HCEC 1CT (cell line): ENCODE measurements around the gene ZFPL1.

ENCODE experiments used
- DNase-seq: peaks from one replicate; pipeline ENCODE4 v3.0.0-alpha.2; 2017

ZFPL1 gene

DNA sequence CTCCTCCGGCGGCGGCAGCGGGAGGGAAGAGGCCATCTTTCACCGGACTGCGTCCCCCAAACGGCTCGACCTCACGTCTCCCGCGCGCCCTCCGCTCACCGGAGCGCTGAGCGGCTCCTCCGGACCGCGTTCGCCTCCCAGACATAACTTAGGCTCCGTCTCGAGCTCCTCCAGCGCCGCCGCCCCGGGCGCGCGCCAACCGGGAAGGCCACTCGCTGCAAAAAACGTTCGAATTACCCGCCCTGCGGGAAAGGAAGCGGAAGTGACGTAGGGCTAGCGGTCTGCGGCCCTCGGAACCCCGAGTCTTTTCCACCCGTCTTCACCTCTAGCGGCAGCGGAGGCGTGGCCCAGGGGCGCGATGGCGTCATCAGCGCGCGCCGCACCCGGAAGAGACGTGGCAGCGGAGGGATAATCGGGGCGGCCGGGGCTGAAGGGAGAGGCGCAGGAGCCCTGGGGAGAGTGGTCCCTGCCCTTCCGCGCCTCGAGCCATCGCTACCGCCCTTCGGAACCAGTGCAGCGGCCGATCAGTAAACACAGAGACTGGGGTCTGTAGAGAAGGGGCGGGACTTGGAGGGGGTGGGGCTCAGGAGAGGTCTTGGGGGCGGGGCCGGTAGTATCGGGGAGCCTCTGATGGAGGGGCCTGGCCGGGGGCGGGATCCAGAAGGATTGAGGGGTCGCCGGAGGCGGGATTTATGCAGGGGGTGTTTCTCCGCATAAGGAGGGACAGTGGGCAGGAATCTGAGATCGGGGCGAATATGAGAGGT, at the start of gene ZFPL1, which contains the start of gene CDCA5:
TSS of gene ZFPL1 (plus strand) at position 389 of the 764 bp plus-strand sequence. CDS start 477 bp downstream, outside the sequence.
TSS of gene CDCA5 (minus strand) at position 207 of the 764 bp plus-strand sequence. CDS start at position 145, 62 bp downstream.
- peak; percentile 95 for DNase-seq

GRCh38 chr11:65034423-65034822, 49.6 kb upstream of the ZFPL1 start:
- no peak for DNase-seq

DNA sequence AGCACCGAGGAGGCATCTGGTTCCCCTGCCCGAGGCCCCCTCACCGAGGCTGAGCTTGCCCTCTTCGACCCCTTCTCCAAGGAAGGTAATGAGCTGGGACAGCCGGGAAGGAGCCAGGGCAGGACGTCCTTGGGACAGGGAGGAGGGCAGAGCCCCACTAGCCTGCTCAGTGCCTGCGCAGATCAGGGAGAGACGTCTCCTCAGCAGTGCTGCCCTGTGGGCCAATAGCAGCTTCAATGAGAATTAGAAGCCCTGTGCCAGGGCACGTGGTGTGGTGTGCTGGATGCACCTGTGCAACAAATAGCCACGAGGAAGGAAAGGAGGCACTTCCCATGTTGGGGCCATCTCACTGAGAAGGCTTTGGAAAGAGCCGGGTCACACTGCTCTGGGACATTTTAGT, 48.4 kb upstream of the ZFPL1 start:
- no peak for DNase-seq

DNA sequence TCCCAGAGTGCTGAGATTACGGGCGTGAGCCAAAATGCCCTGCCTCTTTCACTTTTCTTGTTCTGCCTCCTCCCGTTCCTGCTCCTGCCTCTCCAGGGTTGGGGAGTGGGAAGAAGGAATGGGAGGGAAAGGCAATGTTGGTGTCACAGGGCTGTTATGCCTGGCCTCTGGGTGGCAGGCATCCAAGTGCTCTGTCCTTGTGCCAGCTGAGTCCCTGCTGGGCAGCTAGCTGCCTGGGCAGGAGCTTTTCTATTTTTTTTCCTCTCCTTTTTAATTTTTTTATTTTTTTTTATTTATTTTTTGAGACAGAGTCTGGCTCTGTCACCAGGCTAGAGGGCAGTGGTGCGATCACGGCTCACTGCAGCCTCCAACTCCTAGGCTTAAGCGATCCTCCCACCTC, 47.1 kb upstream of the ZFPL1 start:
- DNase-seq: no peak

GRCh38 chr11:65040520-65040846, 43.5 kb upstream of the ZFPL1 start:
- no peak for DNase-seq

DNA sequence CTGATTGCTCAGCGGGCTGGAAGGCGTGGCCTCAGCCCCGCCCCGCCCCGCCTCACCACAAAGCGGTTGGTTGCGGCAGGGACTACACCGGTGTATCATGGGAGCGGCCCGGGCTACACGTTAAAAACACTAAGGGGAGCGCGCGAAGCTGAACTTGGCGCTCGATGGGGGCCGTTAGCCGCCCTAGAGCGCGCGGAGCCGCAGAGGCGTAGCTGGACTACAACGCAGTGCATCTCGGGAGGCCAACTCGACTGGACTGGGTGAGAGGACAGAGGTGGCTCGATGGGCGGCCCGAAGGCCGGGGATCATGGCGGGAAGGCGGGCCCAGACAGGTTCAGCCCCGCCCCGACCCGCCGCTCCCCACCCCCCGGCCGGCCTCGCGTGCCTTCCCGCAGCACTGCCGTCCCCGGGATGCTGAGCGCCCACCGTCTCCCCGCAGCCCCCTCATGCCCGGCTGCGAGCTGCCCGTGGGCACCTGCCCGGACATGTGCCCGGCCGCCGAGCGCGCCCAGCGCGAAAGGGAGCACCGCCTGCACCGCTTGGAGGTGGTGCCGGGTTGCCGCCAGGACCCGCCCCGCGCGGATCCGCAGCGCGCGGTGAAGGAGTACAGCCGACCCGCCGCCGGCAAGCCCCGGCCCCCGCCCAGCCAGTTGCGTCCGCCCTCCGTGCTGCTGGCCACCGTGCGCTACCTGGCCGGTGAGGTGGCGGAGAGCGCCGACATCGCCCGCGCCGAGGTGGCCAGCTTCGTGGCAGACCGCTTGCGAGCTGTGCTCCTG, 43.0 kb upstream of the ZFPL1 start, which contains the start of gene SAC3D1:
TSS of gene SAC3D1 (plus strand) at position 364 of the 776 bp plus-strand sequence. CDS start at position 447, 83 bp downstream.
- DNase-seq: peak; percentile 96

DNA sequence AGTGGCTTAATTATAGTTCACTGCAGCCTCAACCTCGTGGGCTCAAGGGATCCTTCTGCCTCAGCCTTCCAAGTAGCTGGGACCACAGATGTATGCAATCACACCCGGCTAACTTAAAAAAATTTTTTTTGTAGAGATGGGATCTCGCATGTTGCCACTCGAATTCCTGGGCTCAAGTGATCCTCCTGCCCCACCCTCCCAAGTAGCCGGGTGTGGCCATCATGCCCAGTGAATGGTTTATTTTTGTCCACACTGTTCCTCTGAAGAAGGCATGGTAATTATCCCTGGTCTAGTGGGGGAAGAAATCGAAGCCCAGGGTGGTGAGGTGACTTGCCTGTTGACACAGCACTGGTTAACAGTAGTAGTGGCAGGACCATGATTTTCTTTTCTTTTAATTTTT, 41.1 kb upstream of the ZFPL1 start:
- DNase-seq: no peak

DNA sequence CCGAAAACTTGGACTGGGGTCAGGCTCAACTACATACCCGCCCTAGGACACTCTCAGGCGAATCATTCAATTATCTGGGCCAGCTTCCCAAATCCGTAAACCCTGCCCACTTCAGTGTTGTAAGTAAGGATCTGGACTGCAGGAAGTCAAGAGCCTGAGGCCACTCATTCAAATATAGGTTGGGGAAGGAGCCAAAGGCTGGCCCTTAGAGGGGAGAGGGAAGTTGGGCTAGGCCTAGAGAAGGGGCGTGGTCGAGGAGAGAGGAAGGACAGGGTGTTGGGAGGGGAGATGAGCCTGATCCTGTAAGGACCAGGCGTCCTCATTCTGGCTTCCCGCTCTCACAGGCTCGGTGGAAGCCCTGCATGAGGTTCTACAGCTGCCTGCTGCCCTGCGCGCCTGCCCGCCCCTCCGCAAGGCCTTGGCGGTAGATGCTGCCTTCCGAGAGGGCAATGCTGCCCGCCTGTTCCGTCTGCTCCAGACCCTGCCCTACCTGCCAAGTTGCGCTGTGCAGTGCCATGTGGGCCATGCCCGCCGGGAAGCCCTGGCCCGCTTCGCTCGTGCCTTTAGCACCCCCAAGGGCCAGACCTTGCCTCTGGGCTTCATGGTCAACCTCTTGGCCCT, 40.0 kb upstream of the ZFPL1 start:
- DNase-seq: peak; percentile 63

- DNase-seq: no peak
These were observed 39.0 kb upstream of the ZFPL1 start for GRCh38 chr11:65045061-65045460.

DNA sequence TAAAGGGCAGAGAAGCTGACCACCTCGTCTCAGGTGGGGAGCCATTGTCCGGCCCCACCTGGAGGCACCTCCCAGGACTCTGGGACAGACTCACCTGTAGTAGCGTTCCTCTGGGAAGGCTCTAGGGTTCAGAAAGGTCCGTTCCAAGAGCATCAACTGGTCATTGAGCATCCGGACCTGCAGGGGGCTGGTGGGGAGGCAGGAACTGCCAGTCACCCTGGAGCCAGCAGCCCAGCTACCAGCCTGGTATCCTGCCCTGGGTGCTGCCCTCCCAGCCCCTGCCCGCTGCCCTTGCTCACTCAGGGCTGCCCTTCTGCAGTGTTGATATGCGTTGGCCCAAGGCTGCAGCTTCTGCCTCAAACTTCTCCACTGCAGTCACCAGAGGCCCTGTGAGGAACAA, 38.3 kb upstream of the ZFPL1 start:
- DNase-seq: no peak

- DNase-seq: no peak
These were observed 36.2 kb upstream of the ZFPL1 start for GRCh38 chr11:65047581-65048422.

GRCh38 chr11:65051398-65051858, 32.6 kb upstream of the ZFPL1 start:
- no peak for DNase-seq

GRCh38 chr11:65053827-65054508, 30.1 kb upstream of the ZFPL1 start:
- DNase-seq: no peak

GRCh38 chr11:65055538-65055937, 28.5 kb upstream of the ZFPL1 start:
- no peak for DNase-seq

- DNase-seq: no peak
These were observed 27.0 kb upstream of the ZFPL1 start for GRCh38 chr11:65056999-65057398.

- DNase-seq: no peak
These were observed 26.5 kb upstream of the ZFPL1 start for GRCh38 chr11:65057526-65057925.

DNA sequence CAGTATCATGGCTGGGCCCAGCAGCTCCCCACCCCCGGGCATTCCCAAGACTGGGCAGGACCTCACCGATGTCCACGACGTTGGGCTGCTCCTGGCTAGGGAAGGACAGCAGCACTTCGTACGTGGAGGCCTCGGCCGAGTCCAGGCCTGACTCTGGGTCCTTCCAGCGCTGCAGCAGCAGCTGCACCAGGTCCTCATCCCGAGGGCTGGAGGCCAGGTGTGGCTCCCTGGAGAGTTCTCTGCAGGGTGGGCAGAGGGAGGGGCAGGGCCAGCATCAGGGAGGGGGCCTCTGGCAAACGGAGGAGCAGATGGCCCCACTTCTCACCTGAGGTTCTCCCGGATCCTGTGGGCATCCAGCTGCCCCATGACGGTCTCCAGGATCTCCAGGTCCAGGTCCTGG, 26.0 kb upstream of the ZFPL1 start:
- no peak for DNase-seq

- DNase-seq: no peak
These were observed 25.5 kb upstream of the ZFPL1 start, which contains the start of gene NAALADL1 for GRCh38 chr11:65058419-65059054. TSS of gene NAALADL1 (minus strand) at chr11:65058553. CDS start at chr11:65058521, 32 bp downstream.

GRCh38 chr11:65059523-65059922, 24.5 kb upstream of the ZFPL1 start:
- DNase-seq: no peak

DNA sequence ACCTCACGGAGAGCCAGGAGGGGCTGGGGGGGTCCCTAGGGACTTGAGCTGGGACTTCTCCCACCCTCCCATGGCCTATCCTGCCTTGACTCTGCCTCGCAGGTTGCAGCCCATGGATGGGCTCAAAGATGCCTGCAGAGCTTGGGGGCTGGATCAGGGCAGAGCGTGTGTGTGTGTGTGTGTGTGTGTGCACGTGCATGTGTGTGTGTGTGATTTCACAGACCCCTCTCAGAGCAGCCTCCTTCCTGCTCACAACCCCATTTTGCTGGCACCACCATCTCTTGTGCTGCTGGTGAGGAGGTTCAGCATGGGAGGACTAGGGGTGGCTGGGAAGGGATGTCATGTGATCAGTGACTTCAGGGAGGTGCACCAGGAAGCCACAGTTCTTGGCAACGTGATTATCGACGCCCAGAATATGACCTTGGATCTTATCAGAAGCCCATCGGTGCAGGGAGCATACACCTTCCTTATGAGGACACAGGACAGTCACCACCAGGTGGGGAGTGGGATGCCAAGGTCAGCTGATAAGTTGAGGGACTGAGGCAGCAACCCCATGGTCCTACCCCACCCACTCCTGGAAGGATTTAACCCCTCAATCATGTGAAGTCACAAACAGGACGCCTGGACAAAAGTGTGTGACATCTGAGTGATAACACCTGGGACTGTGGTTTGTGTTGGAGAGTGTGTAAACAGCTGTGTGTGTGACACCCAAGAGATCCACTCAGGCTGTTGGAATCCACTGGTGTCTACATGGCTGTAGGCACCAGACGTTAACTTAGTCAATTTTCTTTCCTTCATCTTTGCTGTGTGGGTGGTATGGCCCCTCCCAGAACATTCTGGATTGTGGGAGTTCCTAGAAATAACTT, 23.8 kb upstream of the ZFPL1 start:
- peak; percentile 48 for DNase-seq
